Hindlimb muscle (tissue), 1 donor: ENCODE results near the gene RPS6KB2. TPM values are rescaled to one million over a fixed set of nuclear protein-coding genes. Genes with fewer than 3 reads are reported as not detected.

Source experiments
- DNase-seq: peaks from one replicate; pipeline ENCODE4 v3.0.0-alpha.2; 2013
- polyA plus RNA-seq: library from polyadenylated mRNA; unstranded; fragments of 120-200 nt; gene quantifications from one replicate; pipeline ENCODE4 v1.2.1, GENCODE V29; 2013; ENCODE audit not compliant: insufficient read length

The RPS6KB2 gene
- polyA plus RNA-seq, 1 donor, result 30.3 TPM

- no peak for DNase-seq
Measured at GRCh38 chr11:67429722-67430121, 1.4 kb downstream of the RPS6KB2 start.

DNA sequence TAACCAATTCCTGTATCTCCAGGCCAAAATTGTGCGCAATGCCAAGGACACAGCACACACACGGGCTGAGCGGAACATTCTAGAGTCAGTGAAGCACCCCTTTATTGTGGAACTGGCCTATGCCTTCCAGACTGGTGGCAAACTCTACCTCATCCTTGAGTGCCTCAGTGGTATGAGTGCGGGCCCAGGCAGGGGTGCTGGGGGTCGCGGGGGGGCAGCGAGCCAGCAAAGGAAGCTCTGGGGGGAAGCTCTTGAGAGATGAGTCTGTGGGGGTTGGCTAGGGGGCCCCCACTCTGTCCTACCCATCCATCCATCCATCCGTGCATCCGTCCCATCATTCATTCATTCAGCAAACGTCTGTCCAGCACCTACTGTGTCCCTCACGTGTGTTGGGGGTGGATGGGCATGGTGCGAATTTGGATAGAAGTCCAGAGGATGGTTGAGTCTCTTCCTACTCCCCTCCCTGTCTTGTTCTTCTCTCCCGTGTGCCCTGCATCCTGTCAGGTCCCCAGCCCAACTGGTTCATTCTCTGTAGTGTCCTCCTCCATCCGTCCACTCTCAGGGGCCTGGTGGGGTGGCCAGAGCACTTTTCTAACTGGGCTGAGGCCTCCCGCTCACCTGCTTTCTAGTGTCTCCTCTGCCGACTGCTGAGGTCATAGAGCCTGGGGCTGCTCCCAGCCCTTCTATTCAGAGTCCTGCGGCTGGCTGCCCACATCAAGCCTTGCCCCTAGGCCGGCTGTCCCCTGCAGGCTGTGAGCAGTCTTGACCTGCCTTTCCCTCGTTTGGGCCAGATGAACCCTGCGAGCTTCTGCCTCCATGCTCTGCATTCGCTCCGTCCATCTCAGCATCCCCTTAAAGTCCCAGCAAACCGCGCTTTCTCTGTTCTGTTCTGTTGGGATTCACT lies 3.3 kb downstream of the RPS6KB2 start:
- DNase-seq, result no peak

- no peak for DNase-seq
Measured at GRCh38 chr11:67432655-67433349, 4.5 kb downstream of the RPS6KB2 start.

- DNase-seq, result no peak
Measured at GRCh38 chr11:67433536-67434394, 5.5 kb downstream of the RPS6KB2 start.

DNA sequence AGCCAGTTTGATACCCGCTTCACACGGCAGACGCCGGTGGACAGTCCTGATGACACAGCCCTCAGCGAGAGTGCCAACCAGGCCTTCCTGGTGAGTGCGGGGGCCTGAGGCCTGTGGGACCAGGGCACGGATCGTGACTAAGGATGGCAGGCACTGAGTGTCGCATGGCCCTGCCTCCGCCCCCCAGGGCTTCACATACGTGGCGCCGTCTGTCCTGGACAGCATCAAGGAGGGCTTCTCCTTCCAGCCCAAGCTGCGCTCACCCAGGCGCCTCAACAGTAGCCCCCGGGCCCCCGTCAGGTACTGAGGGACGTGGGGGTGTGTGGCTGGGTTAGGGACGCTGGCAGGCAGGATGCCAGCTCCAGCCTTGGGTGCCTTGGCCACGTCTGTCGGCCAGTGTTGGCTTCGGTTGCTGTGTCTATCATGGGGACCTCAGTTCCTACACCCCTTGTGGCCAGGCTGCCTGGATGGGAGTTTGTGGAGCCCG lies 6.1 kb downstream of the RPS6KB2 start:
- no peak for DNase-seq

GRCh38 chr11:67435031-67435726 lies 6.9 kb downstream of the RPS6KB2 start:
- no peak for DNase-seq

- DNase-seq, result no peak
Measured at GRCh38 chr11:67435727-67436458, 7.6 kb downstream of the RPS6KB2 start.

- DNase-seq, result no peak
Measured at GRCh38 chr11:67436459-67437081, 8.3 kb downstream of the RPS6KB2 start.

- DNase-seq, result no peak
Measured at GRCh38 chr11:67437082-67437808, 9.0 kb downstream of the RPS6KB2 start, which contains the start of gene PTPRCAP. Gene PTPRCAP (minus strand): TSS chr11:67437682. CDS start chr11:67437619, 63 bp downstream.

GRCh38 chr11:67437809-67438157 lies 9.5 kb downstream of the RPS6KB2 start:
- no peak for DNase-seq

GRCh38 chr11:67438158-67438902 lies 10.0 kb downstream of the RPS6KB2 start:
- DNase-seq, result no peak

- no peak for DNase-seq
Measured at GRCh38 chr11:67439321-67440228, 11.3 kb downstream of the RPS6KB2 start.

DNA sequence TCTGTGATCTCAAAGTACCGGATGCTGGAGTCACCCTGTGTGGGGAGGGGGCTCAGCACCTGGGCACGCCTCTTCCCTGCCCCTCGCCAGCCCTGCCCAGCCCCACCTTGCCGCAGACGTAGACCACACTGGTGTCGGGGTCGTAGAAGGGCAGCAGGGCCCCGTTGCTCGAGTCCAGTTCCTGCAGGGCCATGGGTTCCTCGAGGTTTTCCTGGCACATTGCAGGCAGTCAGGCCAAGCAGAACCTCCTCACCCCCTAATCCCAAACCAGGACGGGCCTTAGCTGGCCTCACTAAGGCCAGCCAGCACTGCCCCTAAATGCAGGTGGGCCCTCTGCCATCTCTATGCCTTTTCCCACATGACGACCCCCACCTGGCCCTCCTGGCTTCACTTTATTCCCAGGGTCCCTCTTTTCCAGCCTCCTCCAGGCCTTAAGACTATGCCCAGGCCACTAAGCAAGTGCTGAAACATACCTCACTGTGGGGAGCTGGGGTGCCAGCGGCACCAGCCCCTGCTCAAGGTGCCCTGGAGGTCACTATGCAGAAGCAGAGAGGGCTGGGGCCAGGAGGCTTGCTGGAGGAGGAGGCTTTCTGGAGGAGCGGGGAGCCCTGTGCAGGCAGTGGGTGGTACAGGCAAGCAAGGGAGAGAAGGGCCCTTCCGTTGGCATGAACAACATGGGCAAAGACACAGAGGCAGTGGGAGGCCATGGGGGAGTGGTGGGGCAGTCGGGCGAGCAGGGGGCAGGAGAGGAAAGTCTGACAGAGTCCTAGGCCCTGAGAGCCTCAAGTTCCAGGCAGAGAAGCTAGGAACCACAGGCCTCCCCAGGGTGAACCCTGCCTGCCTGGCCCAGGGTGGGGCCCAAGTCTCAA lies 12.2 kb downstream of the RPS6KB2 start:
- no peak for DNase-seq

GRCh38 chr11:67441098-67441563 lies 12.8 kb downstream of the RPS6KB2 start:
- no peak for DNase-seq

- no peak for DNase-seq
Measured at GRCh38 chr11:67441731-67442351, 13.5 kb downstream of the RPS6KB2 start.
